HepG2 (cell line): Measurements from ENCODE around the gene LYSET. TPM values are rescaled to one million over a fixed set of nuclear protein-coding genes. Genes with fewer than 3 reads are reported as not detected.

ENCODE experiments used
- ARID2 ChIP-seq: sonication (generic); formaldehyde crosslinking; IDR thresholded peaks from 2 replicates; pipeline ENCODE4 v1.8.1; 2022; ENCODE audit warnings: mild to moderate bottlenecking, missing genetic modification reagents, borderline replicate concordance
- ATRX ChIP-seq: sonication (generic); formaldehyde crosslinking; IDR thresholded peaks from 2 replicates; pipeline ENCODE4 v1.4.0; 2020; ENCODE audit warnings: missing genetic modification reagents, borderline replicate concordance
- IRF2 ChIP-seq: IDR thresholded peaks from 2 replicates; pipeline ENCODE4 v1.6.1; 2018; ENCODE audit warnings: missing genetic modification reagents, missing compliant biosample characterization
- KAT8 ChIP-seq: IDR thresholded peaks from 2 replicates; pipeline ENCODE4 v1.6.1; 2016; ENCODE audit warnings: missing genetic modification reagents, missing compliant biosample characterization
- KDM1A ChIP-seq: IDR thresholded peaks from 2 replicates; pipeline ENCODE4 v1.6.1; 2016; ENCODE audit warnings: missing compliant biosample characterization
- PHF20 ChIP-seq: sonication (generic); formaldehyde crosslinking; IDR thresholded peaks from 2 replicates; pipeline ENCODE4 v1.5.0; 2020; ENCODE audit warnings: mild to moderate bottlenecking, missing genetic modification reagents
- PHF8 ChIP-seq: sonication (generic); formaldehyde crosslinking; IDR thresholded peaks from 2 replicates; pipeline ENCODE4 v1.5.0; 2020; ENCODE audit warnings: missing genetic modification reagents
- ZBTB3 ChIP-seq: sonication (generic); formaldehyde crosslinking; IDR thresholded peaks from 2 replicates; pipeline ENCODE4 v1.4.0; 2020; ENCODE audit warnings: low read depth, mild to moderate bottlenecking, moderate library complexity, missing genetic modification reagents, borderline replicate concordance
- ZFP82 ChIP-seq: sonication (generic); formaldehyde crosslinking; IDR thresholded peaks from 2 replicates; pipeline ENCODE4 v1.5.1; 2020; ENCODE audit warnings: mild to moderate bottlenecking, missing genetic modification reagents, borderline replicate concordance
- ZMYM3 ChIP-seq: sonication (generic); formaldehyde crosslinking; IDR thresholded peaks from 2 replicates; pipeline ENCODE4 v1.5.1; 2020; ENCODE audit warnings: mild to moderate bottlenecking, missing genetic modification reagents
- ZNF556 ChIP-seq: sonication (generic); formaldehyde crosslinking; IDR thresholded peaks from 2 replicates; pipeline ENCODE4 v1.4.0; 2020; ENCODE audit warnings: mild to moderate bottlenecking, missing genetic modification reagents, borderline replicate concordance
- ZNF75D ChIP-seq: sonication (generic); formaldehyde crosslinking; IDR thresholded peaks from 2 replicates; pipeline ENCODE4 v1.8.1; 2023; ENCODE audit warnings: missing genetic modification reagents, mild to moderate bottlenecking, borderline replicate concordance
- polyA plus RNA-seq, 8 experiments: library from polyadenylated mRNA; depleted of rRNA in 3 of 8; stranded (reverse) in 7 of 8; unstranded in 1 of 8; fragments of >200 nt; fragmentation: Illumina TruSeq in 4 of 8; extraction: Trizol in 4 of 8; gene quantifications; 2 replicates each; pipeline versions ENCODE4 v1.2.1 to v1.2.3, GENCODE V29; 2011 to 2016; ENCODE audit warnings: low read depth in 4 of 8, missing spikeins in 1 of 8, mixed read lengths in 1 of 8; ENCODE audit not compliant: insufficient read depth in 1 of 8
- total RNA-seq, 5 experiments: library from RNA; depleted of rRNA; stranded (reverse); fragments of >200 nt; fragmentation: Illumina TruSeq; extraction: Trizol; gene quantifications; 2 replicates each; pipeline ENCODE4 v1.2.3, GENCODE V29; 2016; ENCODE audit warnings: low read depth in 1 of 5
- TF ChIP-seq, protein P1 (sequence below): sonication (generic); formaldehyde crosslinking; conservative IDR thresholded peaks from 2 replicates; pipeline ENCODE4 v1.8.1; 2023; ENCODE audit warnings: missing genetic modification reagents
- TF ChIP-seq, protein P2 (sequence below): sonication (generic); formaldehyde crosslinking; conservative IDR thresholded peaks from 2 replicates; pipeline ENCODE4 v1.8.0; 2022; ENCODE audit warnings: mild to moderate bottlenecking, moderate library complexity, missing genetic modification reagents
- TF ChIP-seq, protein P3 (sequence below): IDR thresholded peaks from 2 replicates; pipeline ENCODE4 v1.6.1; 2016; ENCODE audit warnings: low read depth
- TF ChIP-seq, protein P4 (sequence below): sonication (generic); formaldehyde crosslinking; IDR thresholded peaks from 2 replicates; pipeline ENCODE4 v1.4.0; 2020; ENCODE audit warnings: missing genetic modification reagents
- TF ChIP-seq, protein P5 (sequence below): sonication (generic); formaldehyde crosslinking; IDR thresholded peaks from 2 replicates; pipeline ENCODE4 v1.5.0; 2020; ENCODE audit warnings: mild to moderate bottlenecking, missing genetic modification reagents
- TF ChIP-seq, protein P6 (sequence below): sonication (generic); formaldehyde crosslinking; IDR thresholded peaks from 2 replicates; pipeline ENCODE4 v1.5.1; 2020; ENCODE audit warnings: missing genetic modification reagents, mild to moderate bottlenecking, borderline replicate concordance

Gene LYSET
- total and polyA plus RNA-seq, 2 of the 13 experiments (the other 11 are each of a cell fraction or from before 2014, with no cell fraction given): 19.1 to 36.6 TPM

DNA sequence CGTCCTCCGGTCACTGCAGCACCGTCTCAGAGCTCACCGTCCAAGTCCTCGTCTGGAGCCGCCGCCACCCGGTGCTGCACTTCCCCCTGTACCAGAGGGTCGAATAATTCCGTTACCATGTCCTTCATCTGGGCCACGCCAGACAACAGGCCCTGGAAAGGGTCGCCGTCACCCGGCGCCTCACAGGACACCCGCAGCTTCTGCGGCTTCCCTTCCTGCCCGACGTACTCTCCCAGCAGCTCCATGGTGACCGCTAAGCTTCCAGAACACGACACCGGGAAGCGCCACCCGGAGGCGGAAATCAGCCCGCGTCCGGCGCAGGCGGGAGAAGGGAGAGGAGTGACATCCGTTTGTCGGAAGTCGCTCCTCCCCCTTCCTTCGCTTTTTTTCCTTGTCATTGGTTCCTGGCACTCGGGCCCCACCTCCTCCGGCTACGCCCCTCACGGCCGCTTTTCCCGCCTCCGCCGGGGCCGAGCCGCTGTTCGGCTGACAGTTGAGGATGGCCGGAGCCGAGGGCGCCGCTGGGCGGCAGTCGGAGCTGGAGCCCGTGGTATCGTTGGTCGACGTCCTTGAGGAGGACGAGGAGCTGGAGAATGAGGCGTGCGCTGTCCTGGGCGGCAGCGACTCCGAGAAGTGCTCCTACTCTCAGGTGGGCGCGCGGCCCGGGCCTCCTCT, 21.8 kb downstream of the LYSET start, which contains the start of the genes GON7 and UBR7 (continued):
- TF ChIP-seq, protein P1, sequence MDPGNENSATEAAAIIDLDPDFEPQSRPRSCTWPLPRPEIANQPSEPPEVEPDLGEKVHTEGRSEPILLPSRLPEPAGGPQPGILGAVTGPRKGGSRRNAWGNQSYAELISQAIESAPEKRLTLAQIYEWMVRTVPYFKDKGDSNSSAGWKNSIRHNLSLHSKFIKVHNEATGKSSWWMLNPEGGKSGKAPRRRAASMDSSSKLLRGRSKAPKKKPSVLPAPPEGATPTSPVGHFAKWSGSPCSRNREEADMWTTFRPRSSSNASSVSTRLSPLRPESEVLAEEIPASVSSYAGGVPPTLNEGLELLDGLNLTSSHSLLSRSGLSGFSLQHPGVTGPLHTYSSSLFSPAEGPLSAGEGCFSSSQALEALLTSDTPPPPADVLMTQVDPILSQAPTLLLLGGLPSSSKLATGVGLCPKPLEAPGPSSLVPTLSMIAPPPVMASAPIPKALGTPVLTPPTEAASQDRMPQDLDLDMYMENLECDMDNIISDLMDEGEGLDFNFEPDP (CRISPR knock-in tag): no peak
- TF ChIP-seq ATRX (CRISPR knock-in tag) (no peak), KDM1A (CRISPR knock-in tag) (no peak), IRF2 (peak; percentile 67), PHF8 (peak; percentile 82), ZNF75D (CRISPR knock-in tag) (no peak), ZNF556 (CRISPR knock-in tag) (peak; percentile 87; the same call in 1 of the 2 replicates), KAT8 (CRISPR knock-in tag) (peak; percentile 90), ARID2 (no peak; the same call in 1 of the 2 replicates), ZBTB3 (CRISPR knock-in tag) (peak; percentile 56; the same call in 1 of the 2 replicates), ZFP82 (peak; percentile 88; the same call in 1 of the 2 replicates), PHF20 (peak; percentile 88), ZMYM3 (CRISPR knock-in tag) (peak; percentile 18; the same call in 1 of the 2 replicates)
- TF ChIP-seq, protein P2, sequence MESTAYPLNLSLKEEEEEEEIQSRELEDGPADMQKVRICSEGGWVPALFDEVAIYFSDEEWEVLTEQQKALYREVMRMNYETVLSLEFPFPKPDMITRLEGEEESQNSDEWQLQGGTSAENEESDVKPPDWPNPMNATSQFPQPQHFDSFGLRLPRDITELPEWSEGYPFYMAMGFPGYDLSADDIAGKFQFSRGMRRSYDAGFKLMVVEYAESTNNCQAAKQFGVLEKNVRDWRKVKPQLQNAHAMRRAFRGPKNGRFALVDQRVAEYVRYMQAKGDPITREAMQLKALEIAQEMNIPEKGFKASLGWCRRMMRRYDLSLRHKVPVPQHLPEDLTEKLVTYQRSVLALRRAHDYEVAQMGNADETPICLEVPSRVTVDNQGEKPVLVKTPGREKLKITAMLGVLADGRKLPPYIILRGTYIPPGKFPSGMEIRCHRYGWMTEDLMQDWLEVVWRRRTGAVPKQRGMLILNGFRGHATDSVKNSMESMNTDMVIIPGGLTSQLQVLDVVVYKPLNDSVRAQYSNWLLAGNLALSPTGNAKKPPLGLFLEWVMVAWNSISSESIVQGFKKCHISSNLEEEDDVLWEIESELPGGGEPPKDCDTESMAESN (CRISPR knock-in tag): peak; percentile 68; the same call in 1 of the 2 replicates
- TF ChIP-seq, protein P3, sequence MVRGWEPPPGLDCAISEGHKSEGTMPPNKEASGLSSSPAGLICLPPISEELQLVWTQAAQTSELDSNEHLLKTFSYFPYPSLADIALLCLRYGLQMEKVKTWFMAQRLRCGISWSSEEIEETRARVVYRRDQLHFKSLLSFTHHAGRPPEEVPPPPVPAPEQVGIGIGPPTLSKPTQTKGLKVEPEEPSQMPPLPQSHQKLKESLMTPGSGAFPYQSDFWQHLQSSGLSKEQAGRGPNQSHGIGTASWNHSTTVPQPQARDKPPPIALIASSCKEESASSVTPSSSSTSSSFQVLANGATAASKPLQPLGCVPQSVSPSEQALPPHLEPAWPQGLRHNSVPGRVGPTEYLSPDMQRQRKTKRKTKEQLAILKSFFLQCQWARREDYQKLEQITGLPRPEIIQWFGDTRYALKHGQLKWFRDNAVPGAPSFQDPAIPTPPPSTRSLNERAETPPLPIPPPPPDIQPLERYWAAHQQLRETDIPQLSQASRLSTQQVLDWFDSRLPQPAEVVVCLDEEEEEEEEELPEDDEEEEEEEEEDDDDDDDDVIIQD (CRISPR knock-in tag): peak; percentile 52; the same call in 1 of the 2 replicates
- TF ChIP-seq, protein P4, sequence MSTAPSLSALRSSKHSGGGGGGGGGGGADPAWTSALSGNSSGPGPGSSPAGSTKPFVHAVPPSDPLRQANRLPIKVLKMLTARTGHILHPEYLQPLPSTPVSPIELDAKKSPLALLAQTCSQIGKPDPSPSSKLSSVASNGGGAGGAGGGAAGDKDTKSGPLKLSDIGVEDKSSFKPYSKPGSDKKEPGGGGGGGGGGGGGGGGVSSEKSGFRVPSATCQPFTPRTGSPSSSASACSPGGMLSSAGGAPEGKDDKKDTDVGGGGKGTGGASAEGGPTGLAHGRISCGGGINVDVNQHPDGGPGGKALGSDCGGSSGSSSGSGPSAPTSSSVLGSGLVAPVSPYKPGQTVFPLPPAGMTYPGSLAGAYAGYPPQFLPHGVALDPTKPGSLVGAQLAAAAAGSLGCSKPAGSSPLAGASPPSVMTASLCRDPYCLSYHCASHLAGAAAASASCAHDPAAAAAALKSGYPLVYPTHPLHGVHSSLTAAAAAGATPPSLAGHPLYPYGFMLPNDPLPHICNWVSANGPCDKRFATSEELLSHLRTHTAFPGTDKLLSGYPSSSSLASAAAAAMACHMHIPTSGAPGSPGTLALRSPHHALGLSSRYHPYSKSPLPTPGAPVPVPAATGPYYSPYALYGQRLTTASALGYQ: peak; percentile 76; the same call in 1 of the 2 replicates
- TF ChIP-seq, protein P5, sequence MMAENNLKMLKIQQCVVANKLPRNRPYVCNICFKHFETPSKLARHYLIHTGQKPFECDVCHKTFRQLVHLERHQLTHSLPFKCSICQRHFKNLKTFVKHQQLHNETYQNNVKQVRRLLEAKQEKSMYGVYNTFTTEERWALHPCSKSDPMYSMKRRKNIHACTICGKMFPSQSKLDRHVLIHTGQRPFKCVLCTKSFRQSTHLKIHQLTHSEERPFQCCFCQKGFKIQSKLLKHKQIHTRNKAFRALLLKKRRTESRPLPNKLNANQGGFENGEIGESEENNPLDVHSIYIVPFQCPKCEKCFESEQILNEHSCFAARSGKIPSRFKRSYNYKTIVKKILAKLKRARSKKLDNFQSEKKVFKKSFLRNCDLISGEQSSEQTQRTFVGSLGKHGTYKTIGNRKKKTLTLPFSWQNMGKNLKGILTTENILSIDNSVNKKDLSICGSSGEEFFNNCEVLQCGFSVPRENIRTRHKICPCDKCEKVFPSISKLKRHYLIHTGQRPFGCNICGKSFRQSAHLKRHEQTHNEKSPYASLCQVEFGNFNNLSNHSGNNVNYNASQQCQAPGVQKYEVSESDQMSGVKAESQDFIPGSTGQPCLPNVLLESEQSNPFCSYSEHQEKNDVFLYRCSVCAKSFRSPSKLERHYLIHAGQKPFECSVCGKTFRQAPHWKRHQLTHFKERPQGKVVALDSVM (CRISPR knock-in tag): 0 out of 2 replicates have a peak, but pooled peaks have one; percentile 10
- TF ChIP-seq, protein P6, sequence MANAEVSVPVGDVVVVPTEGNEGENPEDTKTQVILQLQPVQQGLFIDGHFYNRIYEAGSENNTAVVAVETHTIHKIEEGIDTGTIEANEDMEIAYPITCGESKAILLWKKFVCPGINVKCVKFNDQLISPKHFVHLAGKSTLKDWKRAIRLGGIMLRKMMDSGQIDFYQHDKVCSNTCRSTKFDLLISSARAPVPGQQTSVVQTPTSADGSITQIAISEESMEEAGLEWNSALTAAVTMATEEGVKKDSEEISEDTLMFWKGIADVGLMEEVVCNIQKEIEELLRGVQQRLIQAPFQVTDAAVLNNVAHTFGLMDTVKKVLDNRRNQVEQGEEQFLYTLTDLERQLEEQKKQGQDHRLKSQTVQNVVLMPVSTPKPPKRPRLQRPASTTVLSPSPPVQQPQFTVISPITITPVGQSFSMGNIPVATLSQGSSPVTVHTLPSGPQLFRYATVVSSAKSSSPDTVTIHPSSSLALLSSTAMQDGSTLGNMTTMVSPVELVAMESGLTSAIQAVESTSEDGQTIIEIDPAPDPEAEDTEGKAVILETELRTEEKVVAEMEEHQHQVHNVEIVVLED (CRISPR knock-in tag): peak; percentile 85
